MCF 10A (cell line): ENCODE measurements around the gene CWC27. TPM values are rescaled to one million over a fixed set of nuclear protein-coding genes. Genes with fewer than 3 reads are reported as not detected.

Source experiments
- BruUV-seq: library from RNA; stranded (reverse); fragments of 400-500 nt; replicated peaks from 2 replicates; lab custom pipeline; 2021; lab: Mats Ljungman, UMichigan
- CTCF ChIA-PET: fragments of 300-600 bp; sonication (Branson Sonifier 250); formaldehyde crosslinking; extraction: SDS; loops from one replicate; lab custom pipeline; 2021; ENCODE audit warnings: antibody characterized with exemption, inconsistent platforms; lab: Yijun Ruan, JAX
- POLR2A ChIA-PET: fragments of 300-600, 350-650 bp; sonication (Branson Sonifier 250); formaldehyde crosslinking; extraction: SDS; loops from one replicate; lab custom pipeline; 2020; ENCODE audit warnings: antibody characterized with exemption, inconsistent platforms; lab: Yijun Ruan, JAX
- DNase-seq: peaks from one replicate; pipeline ENCODE4 v3.0.0-alpha.2; 2018; ENCODE audit not compliant: unreplicated experiment
- H3K27ac Mint-ChIP-seq: one replicate; pipeline ENCODE4 v1.8.0; 2022; ENCODE audit warnings: mild to moderate bottlenecking, low read depth, mixed read lengths; ENCODE audit not compliant: unreplicated experiment
- H3K27me3 Mint-ChIP-seq: one replicate; pipeline ENCODE4 v1.8.0; 2022; ENCODE audit warnings: mixed read lengths; ENCODE audit not compliant: insufficient read depth, unreplicated experiment
- H3K36me3 Mint-ChIP-seq: one replicate; pipeline ENCODE4 v1.8.0; 2022; ENCODE audit warnings: mild to moderate bottlenecking, moderate library complexity, mixed read lengths; ENCODE audit not compliant: insufficient read depth, unreplicated experiment
- H3K4me1 Mint-ChIP-seq: one replicate; pipeline ENCODE4 v1.8.0; 2022; ENCODE audit warnings: mixed read lengths; ENCODE audit not compliant: insufficient read depth, unreplicated experiment
- H3K4me3 Mint-ChIP-seq: one replicate; pipeline ENCODE4 v1.8.0; 2022; ENCODE audit warnings: mild to moderate bottlenecking, moderate library complexity, mixed read lengths; ENCODE audit not compliant: unreplicated experiment
- H3K9me3 Mint-ChIP-seq: one replicate; pipeline ENCODE4 v1.8.0; 2022; ENCODE audit warnings: mixed read lengths; ENCODE audit not compliant: unreplicated experiment
- CTCF ChIP-seq: fragments of 200-600 bp; IDR thresholded peaks from one replicate; pipeline ENCODE4 v1.8.0; 2022; ENCODE audit warnings: antibody characterized with exemption, mild to moderate bottlenecking; ENCODE audit not compliant: unreplicated experiment
- intact Hi-C: fragments of 100-400 bp; cut with micrococcal nuclease; formaldehyde crosslinking; loops from 2 replicates; pipeline ENCODE4 v1.14.1; 2022
- total RNA-seq: library from RNA; stranded (reverse); gene quantifications from 2 replicates; pipeline ENCODE4 v1.2.3, GENCODE V29; 2022

CWC27 gene
- total RNA-seq, 1 experiment from 2014 or later: 34.2 TPM

DNA sequence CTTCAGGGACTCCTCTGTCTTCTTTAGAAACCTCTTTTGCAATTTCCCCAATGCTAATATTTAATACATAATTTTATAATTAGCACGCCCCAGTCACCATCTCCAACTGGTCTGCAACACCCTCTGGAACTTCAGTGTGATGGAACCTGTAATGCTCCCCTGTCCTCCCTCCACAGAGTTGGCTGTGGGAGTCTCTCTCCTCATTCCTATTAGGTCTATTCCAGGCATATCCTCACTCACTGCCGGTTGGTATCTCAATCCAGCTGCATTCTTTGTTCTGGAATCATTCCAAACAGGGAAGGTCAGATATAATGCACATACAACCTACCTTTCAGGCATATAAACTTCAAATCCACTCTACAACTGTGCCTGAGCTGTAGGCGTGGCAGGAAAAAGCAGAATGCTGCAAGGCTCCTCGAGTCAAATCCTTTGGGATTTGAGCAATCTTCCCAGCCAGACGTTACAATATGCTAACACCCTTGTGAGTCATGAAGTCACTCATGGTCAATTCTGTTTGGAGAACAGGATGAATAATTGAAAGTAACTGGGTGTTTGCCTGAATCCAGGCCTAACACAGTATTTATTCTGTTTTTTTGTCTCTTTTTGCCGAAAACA, 293.8 kb downstream of the CWC27 start:
- TF ChIP-seq CTCF: no peak
- DNase-seq: peak; percentile 91
- CTCF ChIA-PET: interaction anchor here (0.7 to 1.2 kb wide), 3 partner anchors 18 to 252 kb away, joined by 3 read pairs; no protein-coding TSS in a partner anchor

DNA sequence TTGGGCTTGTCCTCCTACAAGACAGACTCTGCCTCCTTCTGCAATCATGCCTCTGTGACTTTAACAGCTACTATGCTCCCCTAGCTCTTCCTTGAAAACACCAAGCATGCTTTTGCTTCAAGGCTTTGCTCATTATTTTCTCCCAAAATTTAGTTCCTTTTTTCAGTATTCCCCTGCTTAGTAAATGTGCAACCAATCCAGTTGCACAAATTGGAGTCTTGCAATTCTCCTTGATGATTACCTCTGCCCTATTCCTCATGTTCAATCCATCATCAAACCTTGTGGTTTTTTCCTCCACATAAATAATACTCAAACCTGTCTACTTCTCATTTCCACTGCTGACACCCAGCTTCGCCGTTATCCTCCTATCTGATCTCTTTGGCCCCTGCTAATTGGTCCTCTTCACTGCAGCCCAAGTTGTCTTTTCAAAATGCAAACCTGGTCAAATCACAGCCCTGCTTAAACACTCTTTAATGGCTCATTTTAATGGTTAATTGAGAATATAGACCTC, 296.3 kb downstream of the CWC27 start:
- Mint-ChIP-seq H3K4me1 (peaks cover 18% of the 10 kb centered on the region), H3K27me3 (no peaks in the 10 kb centered on the region), H3K27ac (no peak overlapping the region), H3K9me3 (no peaks in the 10 kb centered on the region), H3K4me3 (no peak overlapping the region), H3K36me3 (no peaks in the 10 kb centered on the region)
- TF ChIP-seq CTCF: no peak
- BruUV-seq: no TSS peak
- intact Hi-C loops: no loop called here
- POLR2A ChIA-PET: no interaction called here
- CTCF ChIA-PET: no interaction called here
- no peak for DNase-seq

More for the DNA sequence above, 293.8 kb downstream of the CWC27 start:
- POLR2A ChIA-PET: interaction anchor here (0.6 to 1.2 kb wide), 3 partner anchors 27 to 186 kb away, joined by 3 to 5 read pairs (median 4); no protein-coding TSS in a partner anchor
- BruUV-seq: no TSS peak
- Mint-ChIP-seq H3K27ac (peak overlapping the region; percentile 70), H3K4me1 (peaks cover 23% of the 10 kb centered on the region), H3K4me3 (no peak overlapping the region), H3K9me3 (no peaks in the 10 kb centered on the region), H3K36me3 (no peaks in the 10 kb centered on the region), H3K27me3 (no peaks in the 10 kb centered on the region)
- intact Hi-C loops: no loop called here

DNA sequence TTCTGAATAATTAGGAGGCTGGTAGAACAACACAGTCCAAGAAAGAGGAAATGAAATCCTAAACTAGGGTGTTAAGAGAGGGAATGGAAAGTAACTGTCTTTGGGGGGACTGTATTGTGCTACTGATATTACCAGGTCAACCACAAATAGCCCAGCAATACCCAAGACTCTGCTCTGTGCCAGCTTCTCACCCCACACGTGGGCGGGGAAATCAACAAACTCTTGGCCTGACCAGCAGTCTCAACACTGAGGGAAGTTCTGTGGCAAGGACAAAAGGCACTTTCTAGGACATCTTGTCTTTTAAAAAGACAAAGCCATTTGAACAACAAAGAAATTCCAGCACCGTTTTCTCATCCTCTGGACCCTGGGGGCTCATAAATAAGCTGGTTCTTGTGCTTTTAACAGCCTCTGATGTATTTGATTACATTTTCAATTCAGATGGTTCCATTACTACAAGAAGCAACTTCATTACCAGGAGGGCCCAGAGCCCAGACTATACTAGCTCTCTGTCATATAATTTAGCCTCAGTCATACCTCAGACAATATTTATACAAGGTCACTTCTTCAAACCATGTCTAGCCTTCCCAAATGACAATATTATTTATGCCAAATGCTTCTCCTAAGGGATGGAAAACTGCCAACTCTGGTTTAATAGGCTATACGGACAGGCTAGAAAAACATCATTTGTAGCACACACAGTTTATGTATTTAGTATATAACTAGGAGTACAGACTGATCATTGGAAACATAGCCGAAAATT, 297.8 kb downstream of the CWC27 start:
- intact Hi-C loops: no loop called here

More for the DNA sequence above, 297.8 kb downstream of the CWC27 start:
- no peak overlapping the region for H3K4me3 Mint-ChIP-seq
- H3K9me3 Mint-ChIP-seq: no peaks in the 10 kb centered on the region
- ChIA-PET POLR2A (no interaction called here), CTCF (interaction anchor here (0.6 to 1.0 kb wide), 3 partner anchors 9 to 432 kb away, joined by 3 to 6 read pairs (median 4); no protein-coding TSS in a partner anchor)
- H3K36me3 Mint-ChIP-seq: no peaks in the 10 kb centered on the region
- H3K27me3 Mint-ChIP-seq: no peaks in the 10 kb centered on the region
- no peak overlapping the region for H3K27ac Mint-ChIP-seq
- BruUV-seq: no TSS peak
- H3K4me1 Mint-ChIP-seq: peaks cover 17% of the 10 kb centered on the region
- no peak for TF ChIP-seq CTCF
- DNase-seq: peak; percentile 24
